Measurements from ENCODE around the gene RFX3.

Gene RFX3

GRCh38 chr9:3525836-3526164 is at the start of gene RFX3:
TSS of gene RFX3 (minus strand) at chr9:3526001. CDS start at chr9:3395588, 130,413 bp downstream.
- DNase-seq (ENCODE audit: low read depth) = peak; percentile 99

DNA sequence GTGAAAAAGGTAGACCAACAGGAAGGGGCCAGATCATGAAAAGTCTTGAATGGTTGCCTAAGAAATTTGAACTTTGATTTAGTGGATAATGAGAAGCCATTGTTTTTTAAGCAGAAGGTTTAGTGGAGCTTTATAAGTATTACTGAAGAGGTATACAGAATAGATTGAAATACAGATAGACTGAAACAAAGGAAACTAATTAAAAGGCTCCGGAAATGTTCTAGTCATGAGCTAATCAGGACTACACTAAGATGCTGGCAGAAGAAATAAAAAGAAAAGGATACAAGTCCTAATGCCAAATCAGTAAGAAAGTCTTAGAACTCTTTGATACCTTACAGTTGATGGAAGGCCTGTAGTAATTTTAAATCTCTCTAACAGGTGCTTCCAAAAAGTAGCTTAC is 45.7 kb upstream of the RFX3 start:
- DNase-seq (ENCODE audit: low read depth) = no peak

DNA sequence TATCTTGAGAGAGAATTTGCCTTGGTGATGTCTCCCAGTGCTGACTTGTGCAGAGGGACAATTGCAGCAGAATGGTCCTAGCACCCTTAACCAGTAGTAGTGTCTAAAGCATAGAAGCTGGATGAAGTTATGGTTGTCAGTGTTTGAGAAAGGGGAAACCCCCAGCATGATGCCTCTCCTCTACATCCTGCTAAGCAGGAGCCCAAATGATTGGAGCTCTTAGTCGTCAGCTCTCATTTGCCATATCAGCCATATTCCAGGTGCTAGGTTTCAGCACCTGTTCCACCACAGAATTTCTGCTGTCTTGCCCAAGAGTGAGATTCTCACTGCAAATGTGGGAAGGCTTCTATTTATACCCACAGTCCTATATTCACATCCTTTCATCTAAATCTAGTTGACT is 43.7 kb upstream of the RFX3 start:
- no peak for DNase-seq (ENCODE audit: low read depth)

GRCh38 chr9:3567988-3568387 is 42.2 kb upstream of the RFX3 start:
- DNase-seq (ENCODE audit: low read depth) = no peak

DNA sequence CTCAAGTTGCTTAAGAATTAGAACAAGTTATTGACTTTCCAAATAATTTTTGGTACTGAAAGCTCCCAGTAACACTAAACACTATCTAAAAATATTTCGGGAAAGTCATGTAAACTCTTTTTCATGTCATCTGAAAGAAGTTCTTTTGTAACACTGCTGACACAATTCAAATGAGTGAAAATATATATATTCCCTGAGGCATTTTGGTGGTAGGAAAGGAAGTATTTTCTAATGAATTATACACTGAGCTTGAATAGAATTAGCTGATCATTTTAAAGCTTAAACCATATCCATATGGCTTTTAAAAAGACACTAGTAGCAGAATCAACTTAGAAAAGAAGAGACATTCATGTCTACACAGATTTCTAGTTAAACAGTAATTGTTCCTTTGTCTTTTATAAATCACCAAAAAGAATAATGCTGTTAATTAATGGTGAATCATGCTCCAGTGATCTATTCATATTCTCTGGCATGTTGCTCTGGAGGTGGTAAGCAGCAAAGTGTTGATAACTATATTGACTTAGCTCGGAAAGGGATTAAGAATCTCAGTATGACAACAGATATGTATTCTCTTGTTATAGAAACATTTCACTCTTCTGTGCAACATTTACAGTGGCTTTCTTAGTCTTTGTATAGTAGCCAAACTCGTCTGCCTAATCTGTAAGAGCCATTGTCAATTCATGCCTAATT is 27.4 kb upstream of the RFX3 start:
- no peak for DNase-seq (ENCODE audit: low read depth)

- no peak for DNase-seq (ENCODE audit: low read depth)
Measured at GRCh38 chr9:3549225-3549624, 23.4 kb upstream of the RFX3 start.

DNA sequence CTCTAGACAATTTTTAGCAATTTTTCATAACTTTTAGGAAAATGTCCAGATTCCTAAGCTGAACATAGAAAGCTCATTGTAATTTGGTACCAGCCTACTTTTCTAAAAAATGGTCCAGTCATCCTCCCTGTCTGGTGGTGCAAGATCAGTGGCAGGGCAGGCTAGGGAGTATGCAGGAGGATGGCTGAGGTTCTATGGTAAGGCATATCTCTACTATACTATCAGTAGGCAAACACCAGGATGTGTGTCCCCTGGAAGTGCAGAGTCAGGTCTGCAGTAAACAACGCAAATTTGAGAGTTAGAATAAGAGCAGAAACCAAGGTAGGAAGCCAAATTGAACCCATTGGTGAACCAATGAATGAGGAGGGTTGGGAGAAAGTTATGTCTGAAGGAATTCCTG is 22.8 kb upstream of the RFX3 start:
- DNase-seq (ENCODE audit: low read depth) = no peak

GRCh38 chr9:3541206-3541605 is 15.4 kb upstream of the RFX3 start:
- no peak for DNase-seq (ENCODE audit: low read depth)

- DNase-seq (ENCODE audit: low read depth) = no peak
Measured at GRCh38 chr9:3534614-3535404, 9.0 kb upstream of the RFX3 start.

DNA sequence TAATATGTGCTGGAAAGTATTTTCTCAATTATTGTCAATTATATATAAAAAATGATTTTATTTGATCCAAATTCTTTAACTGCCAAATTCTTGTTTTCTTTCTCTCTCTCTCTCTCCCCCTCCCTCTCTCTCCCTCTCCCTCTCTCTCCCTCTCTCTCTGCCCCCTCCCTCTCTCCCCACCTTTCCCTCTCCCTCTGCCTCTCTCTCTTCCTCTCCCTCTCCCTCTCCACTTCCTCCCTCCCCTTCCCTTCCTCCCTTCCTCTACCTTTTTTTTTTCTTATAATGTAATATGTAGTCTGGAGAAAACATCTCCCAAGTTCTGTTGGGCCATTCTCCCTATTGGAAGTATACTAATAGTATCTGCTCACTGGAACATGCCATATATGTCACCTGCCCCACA is 6.4 kb upstream of the RFX3 start:
- no peak for DNase-seq (ENCODE audit: low read depth)

DNA sequence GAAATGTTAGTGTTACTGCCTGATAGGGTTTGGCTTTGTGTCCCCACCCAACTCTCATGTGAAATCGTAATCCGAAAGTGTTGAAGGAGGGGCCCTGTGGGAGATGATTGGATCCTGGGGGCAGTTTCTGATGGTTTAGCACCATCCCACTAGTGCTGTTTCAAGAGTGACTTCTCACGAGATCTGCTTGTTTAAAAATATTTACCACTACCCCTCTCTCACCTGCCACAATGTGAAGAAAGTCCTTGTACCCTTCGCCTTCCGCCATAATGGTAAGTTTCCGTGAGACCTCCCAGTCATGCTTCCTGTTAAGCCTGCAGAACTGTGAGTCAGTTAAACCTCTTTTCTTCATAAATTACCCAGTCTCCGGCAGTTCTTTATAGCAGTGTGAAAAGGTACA is 2.6 kb upstream of the RFX3 start:
- no peak for DNase-seq (ENCODE audit: low read depth)

GRCh38 chr9:3526997-3527940 is 1.5 kb upstream of the RFX3 start:
- DNase-seq (ENCODE audit: low read depth) = peak; percentile 7

DNA sequence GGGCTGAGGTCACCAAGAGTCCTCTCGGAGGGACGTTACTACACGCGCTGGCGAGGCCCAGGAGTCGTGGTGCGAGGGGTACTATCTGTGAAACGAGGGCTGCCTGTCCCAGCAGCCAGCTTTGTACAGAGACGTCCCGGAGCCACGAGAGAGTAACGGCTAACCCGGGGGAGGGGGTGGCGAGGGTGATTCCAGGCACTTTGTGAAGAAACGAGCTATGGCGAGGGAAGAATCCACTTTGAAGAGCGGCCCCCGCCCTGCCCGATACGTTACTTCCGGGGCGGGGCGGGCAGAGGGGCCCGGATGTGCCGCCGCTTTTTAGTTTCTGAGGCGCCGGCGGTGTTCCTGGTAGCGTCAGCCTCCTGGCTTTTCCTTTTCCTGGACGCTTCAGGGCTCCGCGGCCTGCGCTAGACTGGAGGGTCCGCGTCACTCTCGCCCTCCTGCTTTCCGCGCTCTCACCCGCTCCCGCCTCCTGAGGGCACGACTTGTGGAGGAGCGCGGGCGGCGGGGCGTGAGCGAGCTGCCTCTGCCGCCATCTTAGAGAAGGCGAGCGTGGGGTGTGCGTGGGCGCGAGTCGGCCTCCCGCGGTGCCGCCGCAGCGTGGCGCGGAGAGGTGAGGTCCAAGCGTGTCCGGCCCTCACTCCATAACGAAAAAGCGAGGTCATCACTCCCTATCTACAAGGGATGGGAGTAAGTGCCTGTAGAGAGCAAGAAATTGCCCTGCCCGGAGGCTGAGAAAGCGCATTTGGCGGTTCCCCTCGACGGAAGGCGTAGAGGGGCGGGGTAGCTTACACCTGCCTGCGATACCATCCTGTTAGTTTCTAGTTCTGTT is 580 bp upstream of the RFX3 start:
- peak; percentile 85 for DNase-seq (ENCODE audit: low read depth)

- DNase-seq (ENCODE audit: low read depth) = no peak
Measured at GRCh38 chr9:3525096-3525835, 535 bp downstream of the RFX3 start.

DNA sequence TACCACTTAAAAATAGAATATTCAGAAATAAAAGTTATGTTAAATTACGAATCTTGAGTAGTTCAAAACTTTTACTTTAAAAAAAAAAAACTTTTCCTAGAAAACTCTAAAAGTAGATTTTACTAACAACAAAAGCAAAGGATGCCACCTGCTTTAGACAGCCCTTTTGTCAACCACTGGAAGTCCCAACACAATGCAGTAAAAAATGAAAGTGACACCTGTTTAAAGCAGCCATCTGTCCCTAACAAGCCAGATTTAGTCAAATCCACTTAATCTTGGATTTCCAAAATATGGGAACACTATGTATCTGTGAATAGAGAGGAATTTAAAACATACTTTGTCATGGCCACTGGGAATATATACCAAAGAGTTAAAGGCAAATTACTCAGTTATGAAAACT is 3.8 kb downstream of the RFX3 start:
- no peak for DNase-seq (ENCODE audit: low read depth)

DNA sequence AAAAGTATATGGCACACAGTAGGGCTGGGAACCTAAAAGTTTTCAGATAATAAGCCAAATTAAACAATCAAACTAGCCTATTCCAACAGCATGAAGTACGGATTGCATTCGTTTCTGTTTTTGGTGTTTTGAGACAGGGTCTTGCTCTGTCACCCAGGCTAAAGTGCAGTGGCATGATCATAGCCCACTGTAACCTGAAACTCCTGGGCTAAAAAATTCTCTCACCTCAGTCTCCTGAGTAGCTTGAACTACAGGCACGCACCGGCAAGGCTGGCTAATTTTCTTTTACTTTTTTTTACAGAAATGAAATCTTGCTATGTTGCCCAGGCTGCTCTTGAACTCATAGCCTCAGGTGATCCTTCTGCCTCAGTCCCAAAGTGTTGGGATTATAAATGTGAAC is 5.2 kb downstream of the RFX3 start:
- no peak for DNase-seq (ENCODE audit: low read depth)

DNA sequence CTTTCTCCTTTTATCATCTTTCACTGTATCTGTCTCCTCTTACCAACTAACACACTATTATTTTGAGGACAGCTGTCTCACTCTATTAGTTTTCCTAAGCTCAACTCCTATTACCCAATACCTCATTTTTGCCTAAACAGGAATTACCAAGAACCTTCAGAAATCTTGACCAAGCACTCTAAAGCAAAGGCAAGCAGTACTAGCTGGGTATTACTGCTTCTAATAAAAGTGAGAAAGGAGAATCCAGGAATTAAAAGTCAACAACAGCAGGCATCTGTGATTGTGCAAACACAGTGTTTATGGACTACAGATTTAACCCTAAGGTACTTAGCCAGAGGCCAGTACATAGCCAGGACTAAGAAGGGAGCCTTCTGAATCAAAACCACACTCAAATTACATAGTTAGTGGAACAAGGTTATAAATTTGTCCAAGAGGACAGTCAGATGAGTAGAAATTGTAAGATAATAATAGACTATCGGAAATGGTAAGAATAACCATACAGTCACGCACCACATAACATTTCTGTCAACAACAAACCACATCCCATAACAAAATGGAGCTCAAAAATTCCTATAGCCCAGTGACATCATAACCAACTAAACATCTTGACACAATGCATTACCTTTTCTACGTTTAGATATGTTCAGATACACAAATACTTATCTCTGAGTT is 8.3 kb downstream of the RFX3 start:
- peak; percentile 35 for DNase-seq (ENCODE audit: low read depth)

DNA sequence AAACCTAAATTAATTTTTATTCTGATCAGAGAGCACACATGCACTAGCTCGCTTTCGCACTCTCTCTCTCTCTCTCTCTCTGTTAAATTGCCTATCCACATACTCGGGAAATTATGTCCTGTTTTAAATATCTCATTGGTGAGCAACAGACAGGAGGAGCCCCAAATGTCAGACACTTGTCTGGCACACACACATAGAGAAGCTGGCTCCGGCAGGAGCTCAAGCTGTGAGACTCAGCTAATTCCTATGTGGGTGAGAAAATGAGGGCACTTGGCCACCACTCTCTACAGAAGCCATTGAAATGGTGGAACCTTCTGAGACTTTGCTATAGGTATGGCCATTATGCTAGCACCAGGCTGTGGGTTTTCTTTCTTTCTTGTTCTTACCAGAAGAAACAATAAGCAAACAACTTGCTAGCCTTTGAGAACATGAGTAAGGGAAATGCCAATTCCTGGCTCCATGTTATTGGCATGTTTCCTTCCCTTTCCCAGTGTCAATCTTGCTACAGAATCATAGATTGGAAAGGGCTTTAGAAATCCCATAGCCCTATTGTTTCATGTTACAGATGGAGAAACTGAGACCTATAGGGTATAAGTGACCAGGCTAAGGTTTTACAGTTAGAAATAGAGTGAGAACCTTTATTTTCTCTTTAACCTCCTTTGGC is 9.0 kb downstream of the RFX3 start:
- DNase-seq (ENCODE audit: low read depth) = no peak

DNA sequence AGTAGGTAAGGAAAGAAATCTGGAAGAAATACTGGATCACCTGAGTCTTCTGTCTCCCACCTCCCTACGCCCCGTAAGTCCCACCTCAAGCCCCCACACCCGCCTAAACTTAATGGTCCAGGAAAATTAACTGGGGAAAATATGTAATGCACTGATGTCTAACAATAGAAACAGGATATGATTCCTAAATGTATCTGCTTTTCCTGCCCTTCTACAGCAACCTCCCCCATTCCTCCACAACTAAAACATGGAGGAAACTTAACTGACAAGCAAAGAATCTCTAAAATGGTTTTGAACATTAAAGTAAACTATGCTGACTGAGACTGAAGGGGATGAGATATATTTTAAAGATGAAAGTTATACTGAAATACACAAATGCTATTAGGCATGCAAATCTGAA is 10.4 kb downstream of the RFX3 start:
- DNase-seq (ENCODE audit: low read depth) = no peak

- DNase-seq (ENCODE audit: low read depth) = no peak
Measured at GRCh38 chr9:3514786-3515185, 11.0 kb downstream of the RFX3 start.
